HG03103 (cell line): ENCODE measurements around the gene FAM149A.
A peak's percentile ranks its signal among the peaks of the same experiment; 100 is the strongest.

Experiments used
- ATAC-seq: cut with Tn5 transposase; IDR thresholded peaks from one replicate; pipeline ENCODE4 v1.9.1; 2021; ENCODE audit warnings: low read depth; ENCODE audit not compliant: unreplicated experiment

Gene FAM149A

DNA sequence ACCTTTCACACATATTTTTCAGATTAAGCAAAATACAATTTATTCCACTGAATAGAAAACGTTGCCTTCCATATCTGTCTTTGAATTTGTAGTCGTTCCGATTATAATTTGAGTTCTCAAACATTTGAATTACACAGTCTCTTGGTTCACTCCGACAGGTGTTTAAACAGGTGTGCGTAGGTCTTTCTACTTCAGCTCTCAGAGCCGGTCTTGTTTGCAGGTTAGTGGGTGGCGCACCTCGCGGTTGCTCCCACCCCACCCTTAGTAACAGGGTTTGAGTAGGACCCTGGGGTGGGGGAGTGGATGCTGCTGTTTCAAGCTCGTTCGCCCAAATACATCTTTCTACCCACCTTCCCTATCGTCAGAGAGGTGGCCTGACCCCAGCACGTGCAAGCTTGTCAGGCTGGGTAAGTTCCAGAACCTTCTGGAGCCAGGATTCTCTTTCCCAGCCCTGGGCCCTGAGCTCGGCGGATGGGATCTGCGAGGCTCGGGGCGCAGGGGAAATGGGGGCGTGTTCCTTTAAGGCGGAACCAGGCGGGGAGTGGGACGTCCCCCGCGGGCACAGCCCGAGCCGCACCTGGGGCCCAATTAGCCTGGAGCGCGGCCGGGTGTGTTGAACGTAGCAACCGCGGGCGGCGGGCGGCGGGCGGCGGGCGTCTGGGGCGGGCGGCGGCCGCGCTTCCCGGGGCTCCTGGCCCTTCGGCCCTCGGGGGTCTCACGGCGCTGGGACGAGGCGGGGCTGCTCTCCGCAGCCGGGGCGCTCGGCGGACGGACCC is at the start of gene FAM149A:
Gene FAM149A (plus strand): TSS at position 591 of the 776 bp plus-strand sequence.
- peak; percentile 73 for ATAC-seq

DNA sequence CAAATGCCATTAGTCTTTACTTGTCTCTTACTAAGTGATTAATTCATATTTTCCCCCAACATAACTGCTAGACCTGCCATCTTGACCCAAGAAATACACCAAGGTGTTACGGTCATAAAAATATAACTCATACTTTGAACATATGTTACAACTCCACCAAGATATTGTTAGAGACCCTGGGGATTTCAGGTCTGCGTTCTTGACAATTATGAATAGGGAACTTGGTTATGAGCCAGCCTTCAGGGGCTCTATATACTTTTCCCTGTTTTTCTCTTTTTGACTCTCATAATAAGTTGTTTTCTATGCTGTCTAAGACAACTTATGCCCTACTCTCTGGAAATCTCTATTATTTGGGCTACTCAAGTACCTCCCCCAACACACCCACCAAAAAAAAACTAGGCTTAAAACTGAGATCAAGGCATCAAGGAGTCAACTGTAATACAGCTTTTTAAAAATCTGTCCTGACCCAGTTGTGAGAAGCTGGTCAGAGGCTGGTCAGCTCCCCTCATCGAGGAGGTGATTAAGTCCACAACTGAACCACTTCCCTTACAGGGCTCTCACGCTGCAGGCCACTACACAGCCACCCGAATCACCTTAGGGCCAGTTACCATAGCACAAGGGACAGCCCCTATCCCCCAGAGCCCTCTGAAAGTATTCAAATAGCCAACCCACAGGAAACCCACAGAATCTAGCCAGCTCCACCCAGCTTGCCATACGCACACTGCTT is 46.1 kb upstream of the FAM149A start:
- ATAC-seq: peak; percentile 99

DNA sequence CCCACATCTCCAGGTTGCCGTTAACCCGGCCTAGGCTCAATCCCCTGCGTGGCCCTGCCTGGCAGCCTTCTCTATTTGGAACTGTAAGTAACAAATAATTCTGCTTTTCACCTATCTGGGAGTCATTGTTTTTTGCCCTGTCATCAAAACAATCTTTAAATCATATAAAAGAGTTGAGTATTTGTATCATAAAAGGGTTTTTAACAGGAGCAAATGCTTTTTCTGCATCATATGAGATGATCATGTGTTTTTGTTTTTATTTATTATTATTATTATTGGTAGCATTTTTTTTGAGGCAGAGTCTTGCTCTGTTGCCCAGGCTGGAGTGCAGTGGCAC is 45.6 kb upstream of the FAM149A start:
- no peak for ATAC-seq

DNA sequence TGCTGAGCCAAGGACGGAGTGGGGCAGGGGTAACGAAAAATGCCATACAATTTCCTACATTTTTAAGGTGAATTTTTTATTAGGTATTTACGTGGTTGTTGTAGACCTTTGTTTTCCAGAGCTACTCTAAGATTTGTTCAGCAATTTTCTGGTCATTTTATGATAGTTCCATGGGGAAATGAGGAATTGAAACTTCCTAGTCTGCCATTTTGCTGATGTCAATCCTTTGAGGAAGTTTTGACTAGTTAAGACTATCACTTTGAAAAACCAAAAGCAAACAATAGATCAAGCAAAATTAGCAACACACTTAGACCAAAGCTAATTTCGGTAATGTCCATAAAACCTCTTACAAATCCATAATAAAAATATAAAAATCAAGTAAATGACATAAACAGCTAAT is 42.6 kb upstream of the FAM149A start:
- no peak for ATAC-seq

DNA sequence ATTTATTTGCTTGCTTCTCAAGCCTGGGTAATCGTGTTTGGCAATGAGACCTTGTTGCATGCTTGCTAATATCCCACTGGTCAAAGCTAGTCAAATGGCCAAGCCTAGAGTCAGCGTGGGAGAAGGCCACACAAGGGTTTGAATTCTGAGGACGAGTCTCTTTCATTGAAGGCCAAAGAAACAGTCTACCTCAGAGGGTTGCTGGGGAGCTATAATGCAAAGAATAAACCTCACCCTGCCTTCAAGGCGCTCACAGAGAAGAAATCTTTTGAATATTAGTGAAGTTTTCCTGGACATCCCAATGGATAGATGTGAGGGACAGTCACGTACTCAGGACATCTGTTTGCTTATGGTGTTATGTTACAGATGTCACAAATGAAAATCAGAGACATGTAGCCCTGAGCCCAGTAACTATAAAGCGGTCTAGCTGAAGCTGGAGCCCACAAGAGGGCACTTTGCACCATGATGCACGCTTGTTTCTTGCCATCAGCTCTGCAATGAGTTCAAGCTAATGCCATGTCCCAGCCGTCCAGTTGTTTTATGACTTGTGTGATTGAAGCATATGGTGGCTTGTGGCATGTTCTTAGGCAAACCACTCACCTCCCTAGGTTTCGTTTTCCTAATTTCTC is 36.6 kb upstream of the FAM149A start:
- ATAC-seq: peak; percentile 90

DNA sequence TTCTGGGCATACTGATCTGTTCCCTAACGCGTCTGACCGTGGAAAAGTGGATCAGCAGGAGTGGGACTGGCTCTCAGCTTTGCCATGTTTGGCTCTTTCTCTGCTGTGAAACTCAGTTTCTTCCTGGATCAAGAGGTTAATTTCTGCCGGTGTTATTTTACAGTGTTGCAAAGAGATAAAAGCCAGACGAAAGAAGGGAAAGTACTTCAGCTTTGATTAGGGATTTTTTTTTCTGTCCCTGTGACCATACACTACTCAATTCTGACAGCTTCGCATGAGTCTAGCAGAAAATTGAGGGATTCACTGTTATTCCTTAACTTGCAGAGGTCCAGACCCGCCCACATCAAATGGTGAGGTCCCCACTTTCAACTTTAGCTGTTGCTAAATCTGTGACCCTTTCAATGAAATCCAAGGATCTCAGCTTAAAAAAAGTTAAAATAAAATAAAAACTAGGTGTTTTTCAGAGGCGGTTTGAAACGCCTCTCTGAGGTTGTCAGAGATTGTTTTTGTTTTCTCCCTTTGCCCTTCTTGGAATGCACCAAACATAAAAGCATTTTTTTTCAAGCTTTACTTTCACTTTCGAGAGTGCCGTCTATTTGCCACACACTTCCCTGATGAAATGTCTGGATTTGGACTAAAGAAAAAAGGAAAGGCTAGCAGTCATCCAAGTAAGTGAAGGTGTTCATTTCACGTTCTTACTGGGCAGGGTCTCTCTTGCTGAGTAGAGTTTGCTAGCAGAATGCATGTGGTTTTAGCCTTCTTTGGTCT is 35.7 kb upstream of the FAM149A start, which contains the start of gene TLR3:
Gene TLR3 (plus strand): TSS at position 576 of the 768 bp plus-strand sequence. CDS start 7,464 bp downstream, outside the sequence.
- ATAC-seq: no peak

DNA sequence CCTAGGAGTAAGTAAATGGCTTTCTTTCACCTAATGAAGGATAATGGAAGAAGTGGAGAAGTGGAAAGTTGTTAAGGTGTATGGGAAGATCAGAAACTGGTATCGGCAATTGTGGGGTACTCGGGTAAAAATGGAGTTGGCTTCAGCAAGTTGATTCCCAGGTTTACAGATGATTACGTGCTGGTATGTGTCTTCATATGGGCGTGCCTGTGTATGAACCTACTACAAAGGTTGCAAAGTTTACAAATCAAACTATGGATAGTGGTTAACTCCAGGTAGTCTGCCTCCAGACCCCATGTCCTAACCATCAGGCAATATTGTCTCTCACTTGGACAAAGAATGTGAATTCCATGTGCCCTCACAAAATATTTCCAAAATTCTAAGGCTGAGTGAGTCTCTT is 34.8 kb upstream of the FAM149A start:
- ATAC-seq: no peak

DNA sequence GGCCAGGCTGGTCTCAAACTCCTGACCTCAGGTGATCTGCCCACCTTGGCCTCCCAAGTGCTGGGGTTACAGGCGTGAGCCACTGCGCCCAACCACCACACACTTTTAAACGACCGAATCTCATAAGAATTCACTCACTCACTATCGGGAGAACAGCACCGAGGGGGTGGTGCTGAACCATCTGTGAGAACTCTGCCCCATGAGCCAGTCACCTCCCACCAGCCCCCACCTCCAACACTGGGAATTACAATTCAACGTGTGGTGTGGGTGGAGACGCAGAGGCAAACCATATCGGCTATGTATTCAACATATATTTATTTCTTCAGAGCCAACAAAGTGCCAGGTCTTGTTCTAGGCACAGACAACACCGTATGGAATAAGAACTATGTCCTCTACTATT is 32.0 kb upstream of the FAM149A start:
- ATAC-seq: no peak

DNA sequence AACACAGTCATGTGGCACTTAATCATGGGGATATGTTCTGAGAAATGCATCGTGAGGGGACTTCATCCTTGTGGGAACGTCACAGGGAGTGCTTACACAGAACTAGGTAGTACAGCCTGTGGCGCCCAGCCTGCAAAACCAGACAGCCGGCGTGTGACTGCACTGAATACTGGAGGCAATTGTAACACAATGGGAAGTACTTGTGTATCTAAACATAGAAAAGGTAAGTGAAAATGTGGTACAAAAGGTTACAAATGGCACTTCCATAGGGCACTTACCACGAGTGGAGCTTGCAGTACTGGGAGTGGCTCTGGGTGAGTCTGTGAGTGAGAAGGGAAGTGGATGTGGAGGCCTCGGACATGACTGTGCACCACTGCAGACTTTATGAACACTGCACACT is 30.3 kb upstream of the FAM149A start:
- ATAC-seq: no peak

DNA sequence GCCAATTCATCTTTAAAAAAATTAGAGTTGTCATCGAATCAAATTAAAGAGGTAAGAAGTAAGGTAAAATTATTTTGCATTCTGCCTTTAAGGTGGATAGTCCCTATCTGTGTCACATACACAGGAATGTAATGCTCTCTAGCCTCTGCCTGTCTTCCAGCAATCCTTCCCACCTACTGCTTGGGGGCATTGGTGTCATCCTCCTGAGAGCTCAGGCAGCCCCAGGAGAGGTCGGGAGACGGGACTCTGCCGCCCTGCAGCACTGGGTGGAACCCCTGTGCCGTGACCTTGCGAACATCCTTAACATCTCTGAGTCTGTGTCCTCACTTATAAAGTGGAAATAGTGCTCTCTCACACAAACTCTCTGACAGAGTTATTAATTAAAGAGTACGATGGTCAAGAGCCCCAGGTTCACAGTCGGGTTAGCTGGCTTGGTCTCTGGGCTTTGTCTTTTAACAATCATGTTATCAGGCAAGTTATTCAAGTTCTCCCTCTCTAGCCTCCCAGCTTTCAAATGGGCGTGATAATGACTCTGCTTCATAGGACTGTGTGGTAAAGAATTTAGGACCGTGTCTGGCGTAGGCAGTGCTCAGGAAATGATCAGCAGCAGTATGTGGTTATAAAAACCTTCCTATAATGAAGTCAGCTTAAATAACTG is 25.4 kb upstream of the FAM149A start:
- no peak for ATAC-seq

DNA sequence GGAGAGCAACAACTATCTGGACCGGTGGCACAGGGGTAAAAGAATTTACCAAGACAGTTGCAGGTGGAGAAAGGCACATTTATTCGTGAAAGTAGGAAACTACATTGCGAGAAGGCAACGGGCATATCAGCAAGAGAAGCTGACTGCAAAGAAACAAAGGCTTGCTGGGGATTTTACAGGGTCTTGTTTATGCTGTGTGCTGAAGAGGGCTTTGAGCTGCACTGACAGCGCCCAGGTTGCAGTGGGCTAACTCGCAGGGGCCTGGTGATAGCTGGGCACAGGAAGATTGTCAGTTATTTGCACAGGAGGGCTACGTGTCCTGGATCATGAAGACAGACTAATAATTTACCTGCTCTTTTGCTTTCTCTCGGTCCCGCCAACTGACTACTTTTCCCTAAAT is 24.8 kb upstream of the FAM149A start:
- ATAC-seq: no peak

DNA sequence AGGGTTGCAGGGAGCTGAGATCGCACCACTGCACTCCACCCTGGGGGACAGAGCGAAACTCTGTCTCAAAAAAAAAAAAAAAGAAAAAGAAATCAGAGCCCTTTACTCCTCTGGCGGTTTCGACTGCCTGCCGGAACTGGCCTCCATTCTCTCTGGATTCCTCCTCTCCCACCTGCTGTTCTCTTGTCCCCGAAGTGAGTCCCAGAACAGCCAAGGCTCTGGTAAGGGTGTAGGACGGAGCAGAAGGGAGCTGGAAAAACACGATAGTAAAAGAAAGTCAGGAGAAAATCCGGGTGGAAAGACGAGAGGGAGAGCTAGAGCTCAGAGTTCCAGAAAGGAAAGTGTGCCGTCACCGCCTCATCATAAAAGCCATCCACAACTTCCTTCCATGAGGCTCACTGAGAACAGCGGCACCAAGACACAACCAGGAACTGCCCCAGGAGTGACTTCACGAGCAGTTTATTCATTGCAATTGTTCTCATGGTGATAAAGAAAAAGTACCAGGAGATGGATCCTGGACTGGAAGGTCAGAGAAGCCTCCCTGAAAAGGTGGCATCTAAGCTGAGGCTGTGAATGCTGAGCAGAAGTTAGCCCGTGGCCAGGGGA is 23.2 kb upstream of the FAM149A start:
- no peak for ATAC-seq

DNA sequence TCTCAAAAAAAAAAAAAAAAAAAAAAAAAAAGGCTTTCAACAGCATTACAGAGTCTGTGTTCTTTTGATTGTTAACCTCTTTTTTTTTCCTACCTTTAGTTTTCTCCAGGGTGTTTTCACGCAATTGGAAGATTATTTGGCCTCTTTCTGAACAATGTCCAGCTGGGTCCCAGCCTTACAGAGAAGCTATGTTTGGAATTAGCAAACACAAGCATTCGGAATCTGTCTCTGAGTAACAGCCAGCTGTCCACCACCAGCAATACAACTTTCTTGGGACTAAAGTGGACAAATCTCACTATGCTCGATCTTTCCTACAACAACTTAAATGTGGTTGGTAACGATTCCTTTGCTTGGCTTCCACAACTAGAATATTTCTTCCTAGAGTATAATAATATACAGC is 22.3 kb upstream of the FAM149A start:
- ATAC-seq: no peak

DNA sequence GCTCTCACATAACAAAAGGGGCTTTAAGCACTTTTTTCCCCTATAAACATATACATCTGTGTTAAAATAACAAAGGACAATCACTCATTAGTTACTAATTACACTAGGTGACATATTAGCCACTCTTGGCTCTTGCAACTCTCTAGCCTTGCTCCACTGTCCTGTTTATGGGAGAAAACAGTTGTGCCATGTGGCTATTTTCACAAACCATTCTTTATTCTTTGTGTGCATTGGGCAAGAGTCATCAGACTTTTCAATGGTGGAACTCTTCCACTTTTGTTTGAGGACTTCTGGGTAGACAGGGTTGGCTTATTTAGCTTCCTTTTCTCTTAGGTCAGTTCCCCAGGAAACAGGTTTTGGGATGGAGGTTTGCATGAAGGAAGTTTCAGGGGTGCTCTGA is 16.0 kb upstream of the FAM149A start:
- ATAC-seq: no peak

DNA sequence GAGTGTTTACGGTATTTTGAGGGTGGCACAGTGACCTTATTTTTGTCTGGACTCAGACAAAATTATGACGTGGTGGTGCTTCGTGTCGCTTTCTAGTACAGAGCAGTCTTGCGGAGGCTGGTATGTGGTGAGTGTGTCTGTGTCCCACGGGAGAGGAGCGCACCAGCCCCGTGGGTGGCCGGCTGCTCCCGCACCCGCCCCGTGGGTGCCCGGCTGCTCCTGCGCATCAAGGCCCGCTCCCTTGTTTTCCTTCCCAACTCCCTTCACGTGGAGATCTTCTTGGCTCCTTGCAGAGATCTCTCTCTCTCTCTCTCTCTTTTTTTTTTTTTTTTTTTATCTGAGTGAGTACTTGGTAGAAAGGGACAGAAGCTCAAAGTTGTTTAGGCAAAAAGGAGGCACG is 12.2 kb upstream of the FAM149A start:
- no peak for ATAC-seq

DNA sequence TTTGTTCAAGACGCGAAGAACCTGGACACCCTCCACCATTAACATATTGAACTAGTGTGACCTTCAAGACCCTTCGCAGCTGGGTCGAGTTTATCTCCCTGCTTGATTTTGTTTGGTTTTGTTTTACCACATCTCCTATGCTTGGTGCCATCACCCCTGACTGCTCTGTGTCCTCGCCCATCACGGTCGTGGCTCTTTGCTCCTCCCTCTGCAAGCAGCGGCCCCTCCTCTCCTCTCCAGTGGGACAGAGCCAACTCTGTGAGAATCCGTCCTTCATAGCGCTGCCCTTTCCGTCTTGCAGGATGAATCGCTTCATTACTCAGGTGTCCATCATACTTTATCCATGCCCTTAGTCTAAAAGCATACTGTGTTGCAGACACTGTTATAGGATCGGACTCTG is 9.1 kb upstream of the FAM149A start:
- no peak for ATAC-seq

DNA sequence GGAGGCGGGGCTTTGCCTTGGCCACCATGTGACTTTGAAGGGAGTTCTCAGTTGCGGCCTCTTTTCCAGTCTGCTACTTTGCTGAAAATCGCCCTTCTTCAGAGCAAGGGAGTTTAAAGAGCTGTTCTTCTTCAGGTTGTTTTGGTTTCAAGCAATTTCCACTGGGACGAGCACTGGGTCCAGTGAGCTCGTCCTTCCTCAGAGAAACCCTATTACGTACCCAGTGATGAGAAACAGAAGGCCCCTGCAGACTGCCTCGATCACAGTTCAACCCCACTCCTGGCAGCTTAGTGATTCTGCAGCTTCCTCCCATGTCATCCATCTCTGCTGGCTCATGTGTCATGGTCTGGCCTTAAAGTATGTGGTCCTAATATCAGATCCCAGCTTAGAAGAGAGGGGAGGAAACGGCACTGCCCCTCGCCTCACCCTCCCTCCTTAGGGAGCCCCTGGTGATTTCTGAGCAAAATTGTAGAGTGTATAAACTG is 7.8 kb upstream of the FAM149A start:
- ATAC-seq: no peak

DNA sequence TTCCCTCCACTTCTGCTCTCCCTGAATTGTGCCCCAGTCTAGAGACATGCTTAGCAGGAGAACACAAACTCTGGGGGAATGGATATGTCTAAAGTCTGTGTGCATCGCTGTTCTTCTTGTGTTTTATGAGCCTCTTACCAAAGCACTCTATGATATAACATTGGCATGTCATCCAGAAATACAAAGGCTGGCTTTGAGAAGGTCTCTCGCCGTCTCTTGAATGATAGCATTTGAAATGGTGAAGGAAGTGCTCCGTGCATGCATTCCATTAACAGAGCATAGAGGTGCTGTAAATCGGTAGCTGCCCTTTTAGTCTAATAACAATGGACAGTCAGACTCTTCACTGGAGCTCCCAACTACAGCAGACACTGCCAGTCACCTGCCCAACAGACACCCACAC is 7.1 kb upstream of the FAM149A start:
- ATAC-seq: no peak

DNA sequence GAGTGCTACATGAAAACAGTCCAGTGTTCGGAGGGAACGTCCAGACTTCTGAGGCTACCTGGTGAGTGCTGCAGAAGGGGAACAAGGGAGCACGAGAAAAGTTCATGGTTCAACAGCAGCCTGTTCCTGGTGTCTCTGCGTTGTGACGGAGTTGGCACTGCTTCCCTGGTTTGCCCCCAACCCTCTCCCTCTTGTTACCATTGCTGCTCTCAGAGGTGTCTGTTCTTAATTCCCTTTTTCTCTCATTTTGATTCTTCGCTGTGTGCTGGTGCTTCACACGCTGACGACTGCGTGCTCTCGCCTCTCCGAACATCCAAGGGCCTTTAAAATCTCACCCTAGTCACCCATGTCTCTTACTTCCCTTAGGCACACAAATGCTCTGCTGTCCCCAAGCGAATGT is 1.6 kb upstream of the FAM149A start:
- no peak for ATAC-seq
